HepG2 (cell line): Measurements from ENCODE around the gene CMTM3. TPM values are rescaled to one million over a fixed set of nuclear protein-coding genes. Genes with fewer than 3 reads are reported as not detected.
A peak's percentile ranks its signal among the peaks of the same experiment; 100 is the strongest.

Experiments used
- ATAC-seq: fragments of 200-7000 bp; cut with Tn5 transposase; 3 replicates; pipeline ENCODE4 v1.9.1; 2020; ENCODE audit warnings: mild to moderate bottlenecking, moderate library complexity
- BruUV-seq: library from RNA; stranded (reverse); fragments of 400-500 nt; replicated peaks from 2 replicates; lab custom pipeline; 2021; lab: Mats Ljungman, UMichigan
- CTCF ChIA-PET: fragments of 300-600 bp; formaldehyde crosslinking; extraction: SDS; loops from one replicate; lab custom pipeline; 2021; ENCODE audit warnings: low total read pairs, inconsistent platforms, low intra/inter-chr PET ratio; lab: Yijun Ruan, JAX
- POLR2A ChIA-PET: fragments of 350-600 bp; sonication (Branson Sonifier 250); formaldehyde crosslinking; loops from one replicate; lab custom pipeline; 2020; ENCODE audit warnings: antibody characterized with exemption, inconsistent platforms; lab: Yijun Ruan, JAX
- DNase-seq: peaks from one replicate; pipeline ENCODE4 v3.0.0-alpha.2; 2015; ENCODE audit warnings: low spot score
- FAIRE-seq: peaks from 3 replicates; lab custom pipeline; 2011; peaks lifted over from hg19 to GRCh38; lab: Jason Lieb, UNC
- H2AFZ ChIP-seq: one replicate; pipeline ENCODE4 v1.6.1; 2011; ENCODE audit warnings: low read length, inconsistent platforms
- H3K27ac ChIP-seq: fragments of 300-600 bp; 3 replicates; pipeline ENCODE4 v1.8.0; 2011; ENCODE audit warnings: mixed run types, mild to moderate bottlenecking, mixed read lengths, low read length, inconsistent platforms; ENCODE audit not compliant: insufficient read depth; ENCODE audit errors: extremely low read length
- H3K27me3 ChIP-seq, 2 experiments: fragments of 200-600 bp in 1 of 2; 2 replicates in 1 of 2; 3 replicates in 1 of 2; pipeline versions ENCODE4 v1.6.0 to v1.8.0; 2011; ENCODE audit warnings: low read length in 2 of 2, mild to moderate bottlenecking in 2 of 2, moderate library complexity in 2 of 2, inconsistent platforms in 1 of 2; ENCODE audit not compliant: insufficient read depth in 2 of 2, control insufficient read depth in 1 of 2
- H3K36me3 ChIP-seq, 2 experiments: fragments of 200-600 bp in 1 of 2; replicated peaks in 1 of 2; 2 replicates in 1 of 2; 3 replicates in 1 of 2; pipeline versions ENCODE4 v1.5.1 to v1.8.0; 2011; ENCODE audit warnings: low read length in 2 of 2, inconsistent platforms in 1 of 2; ENCODE audit not compliant: insufficient read depth in 2 of 2, control insufficient read depth in 1 of 2
- H3K4me1 ChIP-seq: 2 replicates; pipeline ENCODE4 v1.5.1; 2012; ENCODE audit warnings: low read length, inconsistent platforms; ENCODE audit not compliant: insufficient read depth
- H3K4me2 ChIP-seq: 2 replicates; pipeline ENCODE4 v1.6.0; 2011; ENCODE audit warnings: low read depth, low read length, inconsistent platforms
- H3K4me3 ChIP-seq, 3 experiments: fragments of 200-600 bp in 1 of 3; sonication (generic), shearing (Covaris generic) in 1 of 3; replicated peaks in 1 of 3; 2 replicates each; pipeline ENCODE4 v1.5.1; 2011 to 2016; ENCODE audit warnings: low read length in 3 of 3, inconsistent platforms in 2 of 3, low read depth in 2 of 3, mild to moderate bottlenecking in 2 of 3, control low read depth in 1 of 3, mixed read lengths in 1 of 3; ENCODE audit not compliant: insufficient read depth in 1 of 3
- H3K79me2 ChIP-seq: one replicate; pipeline ENCODE4 v1.6.1; 2011; ENCODE audit warnings: low read length, inconsistent platforms; ENCODE audit not compliant: insufficient read depth
- H3K9ac ChIP-seq: 2 replicates; pipeline ENCODE4 v1.6.0; 2011; ENCODE audit warnings: mild to moderate bottlenecking, low read depth, low read length, inconsistent platforms; ENCODE audit not compliant: insufficient read depth
- H3K9me3 ChIP-seq: 2 replicates; pipeline ENCODE4 v1.5.1; 2012; ENCODE audit warnings: mild to moderate bottlenecking, low read length
- H4K20me1 ChIP-seq: 2 replicates; pipeline ENCODE4 v1.6.0; 2011; ENCODE audit warnings: inconsistent platforms, mild to moderate bottlenecking, low read length, moderate library complexity; ENCODE audit not compliant: insufficient read depth
- ARID2 ChIP-seq: sonication (generic); formaldehyde crosslinking; IDR thresholded peaks from 2 replicates; pipeline ENCODE4 v1.8.1; 2022; ENCODE audit warnings: mild to moderate bottlenecking, missing genetic modification reagents, borderline replicate concordance
- HNF4A ChIP-seq: sonication (generic); formaldehyde crosslinking; IDR thresholded peaks from 2 replicates; pipeline ENCODE4 v1.4.0; 2020; ENCODE audit warnings: missing genetic modification reagents
- JARID2 ChIP-seq: sonication (generic); formaldehyde crosslinking; IDR thresholded peaks from 2 replicates; pipeline ENCODE4 v1.8.1; 2023; ENCODE audit warnings: missing genetic modification reagents, inconsistent platforms; ENCODE audit not compliant: insufficient replicate concordance
- TOE1 ChIP-seq: sonication (generic); formaldehyde crosslinking; IDR thresholded peaks from 2 replicates; pipeline ENCODE4 v1.4.0; 2020; ENCODE audit warnings: mild to moderate bottlenecking, missing genetic modification reagents
- ZBTB7B ChIP-seq: sonication (generic); formaldehyde crosslinking; IDR thresholded peaks from 2 replicates; pipeline ENCODE4 v1.4.0; 2020; ENCODE audit warnings: missing genetic modification reagents
- ZMYM2 ChIP-seq: sonication (generic); formaldehyde crosslinking; IDR thresholded peaks from 2 replicates; pipeline ENCODE4 v1.8.0; 2022; ENCODE audit warnings: mild to moderate bottlenecking, missing genetic modification reagents
- ZNF160 ChIP-seq: sonication (generic); formaldehyde crosslinking; IDR thresholded peaks from 2 replicates; pipeline ENCODE4 v1.8.0; 2022; ENCODE audit warnings: mild to moderate bottlenecking, inconsistent platforms, missing genetic modification reagents
- ZNF333 ChIP-seq: sonication (generic); formaldehyde crosslinking; IDR thresholded peaks from 2 replicates; pipeline ENCODE4 v1.4.0; 2020; ENCODE audit warnings: mild to moderate bottlenecking, missing genetic modification reagents, borderline replicate concordance
- ZNF343 ChIP-seq: sonication (generic); formaldehyde crosslinking; IDR thresholded peaks from 2 replicates; pipeline ENCODE4 v1.4.0; 2020; ENCODE audit warnings: mild to moderate bottlenecking, missing genetic modification reagents
- whole genome bisulfite sequencing: methylation state at CpG from one replicate; pipeline ENCODE4 v1.1.6; 2017; ENCODE audit warnings: low lambda C conversion rate; 5-methylcytosine and 5-hydroxymethylcytosine counted together
- in situ Hi-C: cut with HindIII; loops from 2 replicates; pipeline ENCODE4 v1.10.0; 2017; ENCODE audit warnings: low pct_unique_long_range_greater_than_20kb; ENCODE audit not compliant: extremely low pct_ligation_motif_present
- intact Hi-C: fragments of 100-400 bp; cut with micrococcal nuclease; formaldehyde crosslinking; loops from one replicate; pipeline ENCODE4 v1.10.0; 2022; ENCODE audit not compliant: unreplicated experiment
- polyA plus RNA-seq, 8 experiments: library from polyadenylated mRNA; depleted of rRNA in 3 of 8; stranded (reverse) in 7 of 8; unstranded in 1 of 8; fragments of >200 nt; fragmentation: Illumina TruSeq in 4 of 8; extraction: Trizol in 4 of 8; gene quantifications; 2 replicates each; pipeline versions ENCODE4 v1.2.1 to v1.2.3, GENCODE V29; 2011 to 2016; ENCODE audit warnings: low read depth in 4 of 8, missing spikeins in 1 of 8, mixed read lengths in 1 of 8; ENCODE audit not compliant: insufficient read depth in 1 of 8
- total RNA-seq, 5 experiments: library from RNA; depleted of rRNA; stranded (reverse); fragments of >200 nt; fragmentation: Illumina TruSeq; extraction: Trizol; gene quantifications; 2 replicates each; pipeline ENCODE4 v1.2.3, GENCODE V29; 2016; ENCODE audit warnings: low read depth in 1 of 5
- TF ChIP-seq, protein P1 (sequence below): sonication (generic); formaldehyde crosslinking; IDR thresholded peaks from 2 replicates; pipeline ENCODE4 v1.5.1; 2020; ENCODE audit warnings: mild to moderate bottlenecking, missing genetic modification reagents, moderate library complexity
- TF ChIP-seq, protein P2 (sequence below): sonication (generic); formaldehyde crosslinking; IDR thresholded peaks from 2 replicates; pipeline ENCODE4 v1.5.0; 2020; ENCODE audit warnings: missing genetic modification reagents, mild to moderate bottlenecking, borderline replicate concordance
- TF ChIP-seq, protein P3 (sequence below): sonication (generic); formaldehyde crosslinking; conservative IDR thresholded peaks from 2 replicates; pipeline ENCODE4 v1.8.0; 2022; ENCODE audit warnings: mild to moderate bottlenecking, moderate library complexity, missing genetic modification reagents
- TF ChIP-seq, protein P4 (sequence below): sonication (generic); formaldehyde crosslinking; IDR thresholded peaks from 2 replicates; pipeline ENCODE4 v1.8.1; 2023; ENCODE audit warnings: mild to moderate bottlenecking, inconsistent platforms, moderate library complexity, missing genetic modification reagents, borderline replicate concordance
- TF ChIP-seq, protein P5 (sequence below): sonication (generic); formaldehyde crosslinking; IDR thresholded peaks from 2 replicates; pipeline ENCODE4 v1.4.0; 2020; ENCODE audit warnings: low read depth, mild to moderate bottlenecking, missing genetic modification reagents

The CMTM3 gene
- total and polyA plus RNA-seq, 2 of the 13 experiments (the other 11 are each of a cell fraction or from before 2014, with no cell fraction given) = 29.2 to 48.7 TPM

DNA sequence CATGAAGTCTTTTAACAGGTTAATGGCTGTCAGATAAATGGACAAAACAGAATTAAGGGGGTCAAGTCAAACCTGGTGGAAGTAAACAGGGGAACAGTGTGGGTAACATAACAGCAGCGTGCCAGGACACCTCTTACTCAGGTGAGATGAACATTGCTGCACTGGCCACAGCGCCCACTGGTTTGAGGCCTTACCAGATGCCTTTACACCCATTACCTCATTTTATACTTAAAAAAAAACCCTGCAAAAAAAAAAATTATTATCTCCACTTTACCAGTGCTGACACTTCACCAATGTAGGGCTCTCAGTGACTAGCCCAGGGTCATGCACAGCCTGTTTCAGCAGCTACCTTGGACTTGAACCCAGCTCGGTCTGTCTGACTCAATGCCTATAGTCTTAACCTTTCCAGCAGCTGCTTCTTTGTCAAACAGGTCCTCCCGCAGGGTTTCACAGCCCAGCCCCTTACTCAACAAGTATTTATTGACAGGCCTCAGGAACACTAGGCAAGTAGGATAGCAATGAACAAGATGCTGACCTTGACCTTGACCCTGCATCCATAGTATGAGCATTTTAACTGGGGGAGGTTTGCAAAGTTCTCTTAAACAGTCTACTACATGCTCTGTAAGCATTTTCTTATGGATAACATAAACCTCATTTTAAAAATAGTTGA lies 30.2 kb downstream of the CMTM3 start:
- intact Hi-C loops = no loop called here
- no peak overlapping the region for H3K4me2 ChIP-seq
- H3K4me1 ChIP-seq = peaks cover 12% of the 10 kb centered on the region
- in situ Hi-C loops = no loop called here
- ChIA-PET POLR2A (no interaction called here), CTCF (no interaction called here)
- H3K4me3 ChIP-seq = no peak overlapping the region
- H3K9ac ChIP-seq = no peak overlapping the region
- 61% methylated on average over 4 of the region's 4 CpGs for WGBS
- no peaks in the 10 kb centered on the region; a peak in 1 of 5 replicates for H3K36me3 ChIP-seq
- no peaks in the 10 kb centered on the region for H3K9me3 ChIP-seq
- no peaks in the 10 kb centered on the region for H4K20me1 ChIP-seq
- BruUV-seq = no TSS peak
- ATAC-seq = peak; percentile 80
- H3K27me3 ChIP-seq = no peaks in the 10 kb centered on the region
- DNase-seq = peak; percentile 65
- H3K79me2 ChIP-seq = no peaks in the 10 kb centered on the region
- H3K27ac ChIP-seq = no peak overlapping the region
- H2AFZ ChIP-seq = no peak overlapping the region
- no peak for FAIRE-seq
- TF ChIP-seq, protein P1, sequence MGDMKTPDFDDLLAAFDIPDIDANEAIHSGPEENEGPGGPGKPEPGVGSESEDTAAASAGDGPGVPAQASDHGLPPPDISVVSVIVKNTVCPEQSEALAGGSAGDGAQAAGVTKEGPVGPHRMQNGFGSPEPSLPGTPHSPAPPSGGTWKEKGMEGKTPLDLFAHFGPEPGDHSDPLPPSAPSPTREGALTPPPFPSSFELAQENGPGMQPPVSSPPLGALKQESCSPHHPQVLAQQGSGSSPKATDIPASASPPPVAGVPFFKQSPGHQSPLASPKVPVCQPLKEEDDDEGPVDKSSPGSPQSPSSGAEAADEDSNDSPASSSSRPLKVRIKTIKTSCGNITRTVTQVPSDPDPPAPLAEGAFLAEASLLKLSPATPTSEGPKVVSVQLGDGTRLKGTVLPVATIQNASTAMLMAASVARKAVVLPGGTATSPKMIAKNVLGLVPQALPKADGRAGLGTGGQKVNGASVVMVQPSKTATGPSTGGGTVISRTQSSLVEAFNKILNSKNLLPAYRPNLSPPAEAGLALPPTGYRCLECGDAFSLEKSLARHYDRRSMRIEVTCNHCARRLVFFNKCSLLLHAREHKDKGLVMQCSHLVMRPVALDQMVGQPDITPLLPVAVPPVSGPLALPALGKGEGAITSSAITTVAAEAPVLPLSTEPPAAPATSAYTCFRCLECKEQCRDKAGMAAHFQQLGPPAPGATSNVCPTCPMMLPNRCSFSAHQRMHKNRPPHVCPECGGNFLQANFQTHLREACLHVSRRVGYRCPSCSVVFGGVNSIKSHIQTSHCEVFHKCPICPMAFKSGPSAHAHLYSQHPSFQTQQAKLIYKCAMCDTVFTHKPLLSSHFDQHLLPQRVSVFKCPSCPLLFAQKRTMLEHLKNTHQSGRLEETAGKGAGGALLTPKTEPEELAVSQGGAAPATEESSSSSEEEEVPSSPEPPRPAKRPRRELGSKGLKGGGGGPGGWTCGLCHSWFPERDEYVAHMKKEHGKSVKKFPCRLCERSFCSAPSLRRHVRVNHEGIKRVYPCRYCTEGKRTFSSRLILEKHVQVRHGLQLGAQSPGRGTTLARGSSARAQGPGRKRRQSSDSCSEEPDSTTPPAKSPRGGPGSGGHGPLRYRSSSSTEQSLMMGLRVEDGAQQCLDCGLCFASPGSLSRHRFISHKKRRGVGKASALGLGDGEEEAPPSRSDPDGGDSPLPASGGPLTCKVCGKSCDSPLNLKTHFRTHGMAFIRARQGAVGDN (CRISPR knock-in tag) = no peak
- TF ChIP-seq, protein P2, sequence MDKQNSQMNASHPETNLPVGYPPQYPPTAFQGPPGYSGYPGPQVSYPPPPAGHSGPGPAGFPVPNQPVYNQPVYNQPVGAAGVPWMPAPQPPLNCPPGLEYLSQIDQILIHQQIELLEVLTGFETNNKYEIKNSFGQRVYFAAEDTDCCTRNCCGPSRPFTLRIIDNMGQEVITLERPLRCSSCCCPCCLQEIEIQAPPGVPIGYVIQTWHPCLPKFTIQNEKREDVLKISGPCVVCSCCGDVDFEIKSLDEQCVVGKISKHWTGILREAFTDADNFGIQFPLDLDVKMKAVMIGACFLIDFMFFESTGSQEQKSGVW (CRISPR knock-in tag) = no peak
- no peak for TF ChIP-seq JARID2 (CRISPR knock-in tag)
- TF ChIP-seq, protein P3, sequence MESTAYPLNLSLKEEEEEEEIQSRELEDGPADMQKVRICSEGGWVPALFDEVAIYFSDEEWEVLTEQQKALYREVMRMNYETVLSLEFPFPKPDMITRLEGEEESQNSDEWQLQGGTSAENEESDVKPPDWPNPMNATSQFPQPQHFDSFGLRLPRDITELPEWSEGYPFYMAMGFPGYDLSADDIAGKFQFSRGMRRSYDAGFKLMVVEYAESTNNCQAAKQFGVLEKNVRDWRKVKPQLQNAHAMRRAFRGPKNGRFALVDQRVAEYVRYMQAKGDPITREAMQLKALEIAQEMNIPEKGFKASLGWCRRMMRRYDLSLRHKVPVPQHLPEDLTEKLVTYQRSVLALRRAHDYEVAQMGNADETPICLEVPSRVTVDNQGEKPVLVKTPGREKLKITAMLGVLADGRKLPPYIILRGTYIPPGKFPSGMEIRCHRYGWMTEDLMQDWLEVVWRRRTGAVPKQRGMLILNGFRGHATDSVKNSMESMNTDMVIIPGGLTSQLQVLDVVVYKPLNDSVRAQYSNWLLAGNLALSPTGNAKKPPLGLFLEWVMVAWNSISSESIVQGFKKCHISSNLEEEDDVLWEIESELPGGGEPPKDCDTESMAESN (CRISPR knock-in tag) = no peak
- TF ChIP-seq ZMYM2 (CRISPR knock-in tag) = no peak
- TF ChIP-seq HNF4A (CRISPR knock-in tag) = peak; percentile 40; the same call in 1 of the 2 replicates
- no peak for TF ChIP-seq ZBTB7B
- TF ChIP-seq, protein P4, sequence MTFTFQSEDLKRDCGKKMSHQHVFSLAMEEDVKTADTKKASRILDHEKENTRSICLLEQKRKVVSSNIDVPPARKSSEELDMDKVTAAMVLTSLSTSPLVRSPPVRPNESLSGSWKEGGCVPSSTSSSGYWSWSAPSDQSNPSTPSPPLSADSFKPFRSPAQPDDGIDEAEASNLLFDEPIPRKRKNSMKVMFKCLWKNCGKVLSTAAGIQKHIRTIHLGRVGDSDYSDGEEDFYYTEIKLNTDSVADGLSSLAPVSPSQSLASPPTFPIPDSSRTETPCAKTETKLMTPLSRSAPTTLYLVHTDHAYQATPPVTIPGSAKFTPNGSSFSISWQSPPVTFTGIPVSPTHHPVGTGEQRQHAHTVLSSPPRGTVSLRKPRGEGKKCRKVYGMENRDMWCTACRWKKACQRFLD (CRISPR knock-in tag) = no peak
- TF ChIP-seq, protein P5, sequence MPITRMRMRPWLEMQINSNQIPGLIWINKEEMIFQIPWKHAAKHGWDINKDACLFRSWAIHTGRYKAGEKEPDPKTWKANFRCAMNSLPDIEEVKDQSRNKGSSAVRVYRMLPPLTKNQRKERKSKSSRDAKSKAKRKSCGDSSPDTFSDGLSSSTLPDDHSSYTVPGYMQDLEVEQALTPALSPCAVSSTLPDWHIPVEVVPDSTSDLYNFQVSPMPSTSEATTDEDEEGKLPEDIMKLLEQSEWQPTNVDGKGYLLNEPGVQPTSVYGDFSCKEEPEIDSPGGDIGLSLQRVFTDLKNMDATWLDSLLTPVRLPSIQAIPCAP (CRISPR knock-in tag) = no peak
- no peak for TF ChIP-seq ZNF343 (CRISPR knock-in tag)
- no peak for TF ChIP-seq ZNF333 (CRISPR knock-in tag)
- no peak for TF ChIP-seq ARID2 (CRISPR knock-in tag)
- no peak for TF ChIP-seq ZNF160 (CRISPR knock-in tag)
- no peak for TF ChIP-seq TOE1 (CRISPR knock-in tag)
